Body of pancreas (tissue), 4 donors: ENCODE data around the gene FIZ1. TPM values are rescaled to one million over a fixed set of nuclear protein-coding genes. Genes with fewer than 3 reads are reported as not detected.

ENCODE experiments used
- ATAC-seq: fragments of 150-250 bp; one replicate; pipeline ENCODE4 v1.9.1; 2016
- DNase-seq, 4 donors: peaks; one replicate each; pipeline ENCODE4 v3.0.0-alpha.2; 2019
- H3K27ac ChIP-seq, 4 donors: fragments of 200-600 bp; sonication (generic); 1 replicate in 3 of 4; 2 replicates in 1 of 4; pipeline versions ENCODE4 v1.5.1 to v1.6.1; 2016 to 2019; ENCODE audit warnings: mild to moderate bottlenecking in 1 of 4, mixed read lengths in 1 of 4, moderate library complexity in 1 of 4
- H3K27me3 ChIP-seq, 2 donors: fragments of 200-600 bp; sonication (generic); one replicate each; pipeline ENCODE4 v1.6.0; 2016; ENCODE audit warnings: mild to moderate bottlenecking in 1 of 2
- H3K36me3 ChIP-seq, 2 donors: fragments of 200-600 bp; sonication (generic); replicated peaks in 1 of 2; 2 replicates each; pipeline ENCODE4 v1.5.1; 2016; ENCODE audit warnings: low read depth in 2 of 2; ENCODE audit not compliant: insufficient read depth in 1 of 2
- H3K4me1 ChIP-seq: fragments of 200-600 bp; sonication (generic); one replicate; pipeline ENCODE4 v1.6.0; 2016
- H3K4me3 ChIP-seq, 2 donors: fragments of 200-600 bp; sonication (generic); 1 replicate in 1 of 2; 2 replicates in 1 of 2; pipeline ENCODE4 v1.5.1; 2016 to 2019
- H3K9me3 ChIP-seq, 3 donors: fragments of 200-600 bp; sonication (generic); 1 replicate in 2 of 3; 2 replicates in 1 of 3; pipeline ENCODE4 v1.5.1; 2016
- CTCF ChIP-seq, 7 experiments: fragments of 450-650 bp in 4 of 7; fragments of 200-600 bp in 3 of 7; sonication (generic) in 3 of 7; IDR thresholded peaks; one replicate each; pipeline ENCODE4 v1.5.1; 2016 to 2019; ENCODE audit warnings: antibody characterized with exemption in 7 of 7
- POLR2A ChIP-seq, 3 donors: fragments of 450-650 bp; IDR thresholded peaks; one replicate each; pipeline ENCODE4 v1.6.1; 2016; ENCODE audit warnings: antibody characterized with exemption in 3 of 3, mild to moderate bottlenecking in 2 of 3
- WGBS, 2 donors: methylation state at CpG; one replicate each; pipeline ENCODE4 v1.1.5; 2017; 5-methylcytosine and 5-hydroxymethylcytosine counted together
- intact Hi-C: fragments of 100-400 bp; cut with DNase I; formaldehyde crosslinking; loops from one replicate; pipeline ENCODE4 v1.15.1; 2023
- total RNA-seq, 2 donors: library from RNA; depleted of rRNA; stranded (reverse); fragments of >200 nt; gene quantifications; one replicate each; pipeline ENCODE4 v1.1.0, GENCODE V29; 2016

FIZ1 gene
- total RNA-seq, 2 donors from 2014 or later, result 5.7 to 13.5 TPM

- peaks cover 16% of the 10 kb centered on the region for H3K4me1 ChIP-seq
- peak overlapping the region; percentile 42 to 77 (median 60) for H3K27ac ChIP-seq
- no peaks in the 10 kb centered on the region for H3K9me3 ChIP-seq
- peak; percentile 85 for ATAC-seq
- peaks cover 0 to 3% of the 10 kb centered on the region in 2 donors for H3K27me3 ChIP-seq
- WGBS, 2 donors, result 44 to 55% methylated on average over 12 of the region's 12 CpGs
- no peaks in the 10 kb centered on the region for H3K36me3 ChIP-seq
- peak; percentile 36 to 80 (median 74) for DNase-seq
- no peak for TF ChIP-seq CTCF (IDR thresholded peaks at IDR 0.05)
- peak; percentile 38 to 78 (median 70) for TF ChIP-seq POLR2A (IDR thresholded peaks at IDR 0.05)
- no peak overlapping the region for H3K4me3 ChIP-seq
- intact Hi-C loops, result no loop called here
Measured at GRCh38 chr19:55563261-55563690, 36.0 kb downstream of the FIZ1 start.

- Histone ChIP-seq H3K27ac (no peak overlapping the region), H3K9me3 (no peaks in the 10 kb centered on the region), H3K27me3 (peaks cover 0 to 3% of the 10 kb centered on the region in 2 donors), H3K36me3 (no peaks in the 10 kb centered on the region), H3K4me1 (peaks cover 13% of the 10 kb centered on the region), H3K4me3 (no peak overlapping the region)
- no peak for ATAC-seq
- TF ChIP-seq POLR2A (IDR thresholded peaks at IDR 0.05), result no peak
- no peak for TF ChIP-seq CTCF (IDR thresholded peaks at IDR 0.05)
- WGBS, 2 donors, result 71 to 83% methylated on average over 7 to 9 of the region's 9 CpGs
- intact Hi-C loops, result no loop called here
- DNase-seq, result no peak
Measured at GRCh38 chr19:55559684-55560083, 39.6 kb downstream of the FIZ1 start.

GRCh38 chr19:55554741-55555152 lies 44.6 kb downstream of the FIZ1 start:
- ATAC-seq (no peak), DNase-seq (peak in 3 of 4 donors; percentile 16 to 43 (median 34))
- H3K4me1 ChIP-seq, result peaks cover 5% of the 10 kb centered on the region
- TF ChIP-seq CTCF (IDR thresholded peaks at IDR 0.05), result no peak
- TF ChIP-seq POLR2A (IDR thresholded peaks at IDR 0.05), result no peak
- no peak overlapping the region for H3K27ac ChIP-seq
- 49 to 80% methylated on average over 5 to 8 of the region's 8 CpGs for WGBS, 2 donors
- peaks cover 0 to 3% of the 10 kb centered on the region in 2 donors for H3K27me3 ChIP-seq
- intact Hi-C loops, result no loop called here
- no peaks in the 10 kb centered on the region for H3K9me3 ChIP-seq
- no peaks in the 10 kb centered on the region for H3K36me3 ChIP-seq
- no peak overlapping the region for H3K4me3 ChIP-seq

GRCh38 chr19:55554302-55554701 lies 45.0 kb downstream of the FIZ1 start:
- TF ChIP-seq CTCF (IDR thresholded peaks at IDR 0.05) (no peak), POLR2A (IDR thresholded peaks at IDR 0.05) (no peak)
- H3K36me3 ChIP-seq, result no peaks in the 10 kb centered on the region
- peaks cover 9% of the 10 kb centered on the region for H3K4me1 ChIP-seq
- no peak for ATAC-seq
- no peaks in the 10 kb centered on the region for H3K9me3 ChIP-seq
- intact Hi-C loops, result no loop called here
- WGBS, 2 donors, result 85 to 86% methylated on average over 9 of the region's 9 CpGs
- H3K27me3 ChIP-seq, result peaks cover 0 to 1% of the 10 kb centered on the region in 2 donors
- H3K27ac ChIP-seq, result no peak overlapping the region
- H3K4me3 ChIP-seq, result no peak overlapping the region
- DNase-seq, result no peak
